GM18507 (cell line): ENCODE measurements around the gene LENG9.
"Not testable (repeated sequence)": the region's sequence is repeated elsewhere in the genome, so short reads cannot be mapped to it uniquely, and the experiment has no call there.

Experiments used
- DNase-seq: peaks from one replicate; pipeline ENCODE4 v3.0.0; 2011; ENCODE audit warnings: low read depth; ENCODE audit not compliant: insufficient read length; ENCODE audit errors: extremely low spot score
- FAIRE-seq: peaks from 2 replicates; lab custom pipeline; 2011; peaks lifted over from hg19 to GRCh38; lab: Jason Lieb, UNC

Gene LENG9

GRCh38 chr19:54463531-54464043, at the start of gene LENG9:
TSS of gene LENG9 (minus strand) at chr19:54463778. CDS start at chr19:54463526, 252 bp downstream.
- FAIRE-seq: no peak
- peak; percentile 68 for DNase-seq

DNA sequence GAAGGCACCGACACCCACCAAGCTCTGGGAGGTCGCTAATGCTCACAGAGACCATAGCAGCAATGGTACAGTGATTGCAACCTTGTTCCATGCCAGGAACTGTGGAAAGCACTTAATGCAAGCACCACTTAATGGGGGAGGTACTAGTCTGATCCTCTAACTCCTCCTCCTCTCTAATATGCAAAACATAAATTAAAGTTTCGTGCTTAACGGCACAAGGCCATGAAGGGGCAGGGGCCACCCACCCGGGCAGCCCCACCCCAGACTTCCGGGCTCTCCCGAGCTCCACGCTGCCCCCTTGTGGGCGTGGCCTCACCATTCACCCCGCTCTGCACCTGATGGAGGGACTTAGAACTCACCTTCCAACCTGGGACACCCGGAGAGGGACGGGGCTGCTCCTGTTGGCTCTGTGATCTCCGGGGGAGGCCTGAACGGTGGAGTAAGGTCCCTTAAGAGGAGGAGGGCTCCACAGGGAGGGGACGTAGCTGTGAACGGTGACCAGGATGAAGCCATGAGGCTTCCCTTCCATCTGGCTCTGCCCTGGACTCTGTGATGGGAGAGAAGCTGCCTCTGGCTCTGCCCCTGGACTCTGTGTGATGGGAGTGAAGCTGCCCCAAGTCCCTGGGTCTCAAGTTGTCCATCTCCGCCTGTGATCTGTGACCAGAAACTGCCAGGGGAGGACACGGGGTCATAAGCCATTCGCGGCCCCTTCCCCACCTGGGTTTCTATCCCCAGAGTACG, 45.8 kb upstream of the LENG9 start:
- peak; percentile 90 for FAIRE-seq
- not testable (repeated sequence) for DNase-seq

- DNase-seq, FAIRE-seq: not testable (repeated sequence)
Observed at GRCh38 chr19:54508487-54508886, 44.9 kb upstream of the LENG9 start.

DNA sequence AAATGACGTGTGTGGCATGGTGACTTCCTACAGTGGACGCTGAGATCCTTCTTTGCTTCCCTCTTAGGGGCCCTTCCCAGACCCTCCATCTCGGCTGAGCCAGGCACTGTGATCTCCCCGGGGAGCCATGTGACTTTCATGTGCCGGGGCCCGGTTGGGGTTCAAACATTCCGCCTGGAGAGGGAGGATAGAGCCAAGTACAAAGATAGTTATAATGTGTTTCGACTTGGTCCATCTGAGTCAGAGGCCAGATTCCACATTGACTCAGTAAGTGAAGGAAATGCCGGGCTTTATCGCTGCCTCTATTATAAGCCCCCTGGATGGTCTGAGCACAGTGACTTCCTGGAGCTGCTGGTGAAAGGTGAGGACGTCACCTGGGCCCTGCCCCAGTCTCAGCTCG, 44.2 kb upstream of the LENG9 start:
- no peak for DNase-seq
- no peak for FAIRE-seq

- DNase-seq: not testable (repeated sequence)
- peak; percentile 69 for FAIRE-seq
Observed at GRCh38 chr19:54507038-54507717, 43.6 kb upstream of the LENG9 start.

- no peak for DNase-seq
- FAIRE-seq: no peak
Observed at GRCh38 chr19:54506079-54506478, 42.5 kb upstream of the LENG9 start.

GRCh38 chr19:54505542-54505941, 42.0 kb upstream of the LENG9 start:
- FAIRE-seq, DNase-seq: not testable (repeated sequence)

- FAIRE-seq (no peak), DNase-seq (no peak)
Observed at GRCh38 chr19:54502518-54503048, 39.0 kb upstream of the LENG9 start, which contains the start of gene LAIR2. TSS of gene LAIR2 (plus strand) at chr19:54502831. CDS start at chr19:54502919, 88 bp downstream.

DNA sequence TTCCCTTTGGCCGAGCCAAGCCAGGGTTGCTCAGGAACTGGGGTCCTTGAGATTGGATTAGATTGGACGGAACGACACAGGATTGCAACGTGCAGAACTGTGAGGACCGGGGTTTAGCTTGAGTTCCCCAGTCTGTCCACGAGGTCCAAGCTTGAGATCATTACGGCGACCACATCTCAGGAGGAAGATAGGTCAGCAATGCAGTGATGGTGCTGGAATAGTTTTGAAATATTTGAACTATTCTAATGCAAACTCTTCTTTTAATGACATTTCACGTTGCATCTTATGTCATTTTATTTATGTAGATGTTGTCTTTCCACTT, 34.8 kb upstream of the LENG9 start:
- DNase-seq, FAIRE-seq: not testable (repeated sequence)

DNA sequence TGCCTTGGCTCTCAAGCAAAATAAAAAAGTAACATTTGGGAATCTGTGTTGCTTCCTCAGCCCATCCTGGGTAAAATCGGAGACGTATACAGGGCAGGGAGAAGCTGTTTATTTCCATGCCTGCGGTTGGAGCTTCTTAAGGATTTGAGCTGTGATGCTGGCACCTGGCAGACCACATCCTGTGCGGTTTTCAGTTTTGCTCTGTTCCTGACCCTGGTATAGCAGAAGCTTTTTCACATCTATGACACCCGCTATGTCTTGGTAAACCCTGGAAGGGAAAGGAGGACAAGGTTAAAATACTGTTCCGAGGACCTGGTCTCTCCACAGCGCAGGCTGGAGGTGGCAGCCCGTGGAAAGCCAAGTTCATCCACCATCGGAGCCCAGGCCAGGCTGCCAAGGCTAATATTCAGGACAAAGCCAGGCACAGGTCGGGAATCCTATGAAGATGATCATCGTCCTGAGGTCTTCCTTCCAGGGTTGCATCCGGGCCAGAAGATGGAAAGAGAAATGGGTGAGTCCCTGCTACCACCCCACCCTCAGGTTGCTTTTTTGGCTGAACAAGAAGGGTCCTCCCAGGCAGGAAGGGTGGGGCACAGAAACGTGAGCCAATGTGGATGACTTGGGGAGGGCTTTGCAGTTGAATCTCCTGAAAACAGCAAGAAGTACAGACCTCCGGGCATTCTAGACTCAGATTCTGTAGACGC, 34.3 kb upstream of the LENG9 start:
- DNase-seq: not testable (repeated sequence)
- peak; percentile 58 for FAIRE-seq

DNA sequence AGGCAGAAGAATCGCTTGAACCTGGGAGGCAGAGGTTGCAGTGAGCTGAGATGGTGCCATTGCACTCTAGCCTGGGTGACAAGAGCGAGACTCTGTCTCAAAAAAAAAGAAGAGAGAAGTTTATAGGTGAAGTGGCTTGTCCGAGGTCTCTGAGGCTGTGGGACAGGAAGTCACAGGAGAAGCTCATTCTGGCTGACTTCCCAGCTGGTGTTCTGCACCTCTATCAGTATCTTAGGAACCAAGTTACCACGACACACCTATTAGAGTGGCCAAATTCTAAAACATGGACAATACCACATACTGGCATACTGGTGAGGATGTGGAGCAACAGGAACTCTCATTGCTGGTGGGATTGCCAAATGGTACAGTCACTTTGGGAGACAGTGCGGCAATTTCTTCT, 31.7 kb upstream of the LENG9 start:
- not testable (repeated sequence) for DNase-seq
- FAIRE-seq: peak; percentile 71

- FAIRE-seq: no peak
Observed at GRCh38 chr19:54493967-54494585, 30.5 kb upstream of the LENG9 start.

GRCh38 chr19:54493056-54493455, 29.5 kb upstream of the LENG9 start:
- not testable (repeated sequence) for DNase-seq, FAIRE-seq

More at GRCh38 chr19:54493967-54494585, 30.5 kb upstream of the LENG9 start:
- DNase-seq: no peak

- FAIRE-seq (no peak), DNase-seq (no peak)
Observed at GRCh38 chr19:54492568-54492967, 29.0 kb upstream of the LENG9 start.

DNA sequence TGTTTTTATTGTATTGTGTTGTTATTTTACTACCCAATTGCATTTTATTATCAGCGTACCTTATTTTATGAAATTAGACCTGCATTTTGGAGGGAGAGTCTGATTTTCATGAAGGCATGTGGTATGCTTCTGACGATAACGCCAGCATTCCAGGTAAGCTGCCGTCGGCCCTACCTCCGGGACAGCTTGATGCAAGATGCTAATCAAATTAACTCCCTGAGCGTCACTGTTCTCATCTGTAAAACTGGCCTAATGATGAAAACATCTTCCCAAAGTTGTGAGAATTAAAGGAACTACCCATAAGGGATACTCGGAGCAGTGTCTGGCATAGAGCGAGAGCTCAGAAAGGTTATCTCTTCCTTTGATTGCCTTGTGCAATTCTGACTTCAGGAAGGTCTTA, 26.2 kb upstream of the LENG9 start:
- no peak for DNase-seq
- FAIRE-seq: no peak

DNA sequence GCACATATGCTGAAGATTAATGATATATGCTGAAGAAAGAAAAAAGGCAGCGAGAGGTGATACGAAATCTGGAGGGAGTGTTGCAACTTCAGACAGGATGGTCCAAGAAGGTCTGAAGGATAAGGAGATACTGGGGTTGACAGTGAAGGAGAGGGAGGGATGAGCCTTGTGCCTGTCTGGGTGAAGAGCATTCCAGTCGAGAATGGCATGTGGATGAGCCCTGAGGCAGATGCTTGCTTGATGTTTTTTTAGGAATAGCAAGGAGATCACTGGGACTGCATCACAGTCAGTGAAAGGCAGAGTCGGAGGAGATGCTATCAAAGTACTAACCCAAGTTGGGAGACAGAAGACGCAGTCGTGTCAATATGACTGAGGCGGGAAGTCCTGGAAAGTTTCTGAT, 25.8 kb upstream of the LENG9 start:
- FAIRE-seq (no peak), DNase-seq (no peak)

- FAIRE-seq (no peak), DNase-seq (no peak)
Observed at GRCh38 chr19:54485851-54486250, 22.3 kb upstream of the LENG9 start.

GRCh38 chr19:54484451-54484850, 20.9 kb upstream of the LENG9 start:
- DNase-seq (no peak), FAIRE-seq (no peak)

DNA sequence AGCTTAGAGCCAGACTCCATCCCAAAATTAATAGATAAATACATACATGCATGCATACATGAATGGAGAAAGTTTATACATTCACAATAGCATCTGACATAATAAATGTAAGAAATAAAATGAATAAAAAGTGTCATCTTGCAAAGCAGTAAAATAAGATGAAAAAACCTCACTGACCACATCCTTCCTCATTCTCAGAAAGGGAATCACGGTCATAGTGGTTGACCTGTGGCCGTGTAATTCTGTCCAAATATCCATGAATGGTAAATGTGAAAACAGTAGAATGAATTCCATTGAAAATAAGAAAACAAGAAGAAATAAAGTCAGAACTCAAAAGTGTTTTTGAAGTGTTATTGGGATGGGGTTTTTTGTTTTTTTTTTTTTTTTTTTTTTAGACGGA, 19.3 kb upstream of the LENG9 start:
- DNase-seq (no peak), FAIRE-seq (peak; percentile 65)
